HepG2 (cell line): ENCODE results near the gene MAVS. TPM values are rescaled to one million over a fixed set of nuclear protein-coding genes. Genes with fewer than 3 reads are reported as not detected.

ENCODE experiments used
- GTF2F1 ChIP-seq: fragments of 150-350 bp; IDR thresholded peaks from 2 replicates; pipeline ENCODE4 v1.6.1; 2014; ENCODE audit warnings: low read length
- PLRG1 ChIP-seq: fragments of 450-650 bp; conservative IDR thresholded peaks from 2 replicates; pipeline ENCODE4 v1.6.1; 2016
- ZBTB8A ChIP-seq: sonication (generic); formaldehyde crosslinking; IDR thresholded peaks from 2 replicates; pipeline ENCODE4 v1.4.0; 2020; ENCODE audit warnings: mild to moderate bottlenecking, low read depth, missing genetic modification reagents, borderline replicate concordance
- ZNF605 ChIP-seq: sonication (generic); formaldehyde crosslinking; IDR thresholded peaks from 2 replicates; pipeline ENCODE4 v1.8.0; 2022; ENCODE audit warnings: mild to moderate bottlenecking, missing genetic modification reagents
- ZNF800 ChIP-seq: sonication (generic); formaldehyde crosslinking; IDR thresholded peaks from 2 replicates; pipeline ENCODE4 v1.4.0; 2020; ENCODE audit warnings: missing genetic modification reagents
- ZNF839 ChIP-seq: sonication (generic); formaldehyde crosslinking; IDR thresholded peaks from 2 replicates; pipeline ENCODE4 v1.4.0; 2020; ENCODE audit warnings: missing genetic modification reagents, mild to moderate bottlenecking, borderline replicate concordance
- polyA plus RNA-seq, 8 experiments: library from polyadenylated mRNA; depleted of rRNA in 3 of 8; stranded (reverse) in 7 of 8; unstranded in 1 of 8; fragments of >200 nt; fragmentation: Illumina TruSeq in 4 of 8; extraction: Trizol in 4 of 8; gene quantifications; 2 replicates each; pipeline versions ENCODE4 v1.2.1 to v1.2.3, GENCODE V29; 2011 to 2016; ENCODE audit warnings: low read depth in 4 of 8, missing spikeins in 1 of 8, mixed read lengths in 1 of 8; ENCODE audit not compliant: insufficient read depth in 1 of 8
- total RNA-seq, 5 experiments: library from RNA; depleted of rRNA; stranded (reverse); fragments of >200 nt; fragmentation: Illumina TruSeq; extraction: Trizol; gene quantifications; 2 replicates each; pipeline ENCODE4 v1.2.3, GENCODE V29; 2016; ENCODE audit warnings: low read depth in 1 of 5
- TF ChIP-seq, protein P1 (sequence below): sonication (generic); formaldehyde crosslinking; IDR thresholded peaks from 2 replicates; pipeline ENCODE4 v1.5.0; 2020; ENCODE audit warnings: missing genetic modification reagents, mild to moderate bottlenecking, borderline replicate concordance
- TF ChIP-seq, protein P2 (sequence below): IDR thresholded peaks from 2 replicates; pipeline ENCODE4 v1.6.1; 2016; ENCODE audit warnings: control low read depth
- TF ChIP-seq, protein P3 (sequence below): sonication (generic); formaldehyde crosslinking; conservative IDR thresholded peaks from 2 replicates; pipeline ENCODE4 v1.8.0; 2022; ENCODE audit warnings: low read depth, missing genetic modification reagents
- TF ChIP-seq, protein P4 (sequence below): sonication (generic); formaldehyde crosslinking; IDR thresholded peaks from 2 replicates; pipeline ENCODE4 v1.4.0; 2020; ENCODE audit warnings: missing genetic modification reagents, mild to moderate bottlenecking, borderline replicate concordance
- TF ChIP-seq, protein P5 (sequence below): sonication (generic); formaldehyde crosslinking; IDR thresholded peaks from 2 replicates; pipeline ENCODE4 v1.5.0; 2020; ENCODE audit warnings: mild to moderate bottlenecking, missing genetic modification reagents, borderline replicate concordance
- TF ChIP-seq, protein P6 (sequence below): sonication (generic); formaldehyde crosslinking; IDR thresholded peaks from 2 replicates; pipeline ENCODE4 v1.8.1; 2023; ENCODE audit warnings: mild to moderate bottlenecking, moderate library complexity, missing genetic modification reagents

MAVS gene
- total and polyA plus RNA-seq, 2 of the 13 experiments (the other 11 are each of a cell fraction or from before 2014, with no cell fraction given) = 27.3 to 36.6 TPM

GRCh38 chr20:3888622-3889488 lies 42.2 kb downstream of the MAVS start, which contains the start of gene PANK2 (continued):
- TF ChIP-seq ZNF800 (CRISPR knock-in tag) (0 out of 2 replicates have a peak, but pooled peaks have one; percentile 14), PLRG1 (no peak), ZBTB8A (CRISPR knock-in tag) (peak; percentile 77), ZNF605 (CRISPR knock-in tag) (peak; percentile 95), GTF2F1 (peak; percentile 74; the same call in 1 of the 2 replicates), ZNF839 (CRISPR knock-in tag) (peak; percentile 84; the same call in 1 of the 2 replicates)
- TF ChIP-seq, protein P1, sequence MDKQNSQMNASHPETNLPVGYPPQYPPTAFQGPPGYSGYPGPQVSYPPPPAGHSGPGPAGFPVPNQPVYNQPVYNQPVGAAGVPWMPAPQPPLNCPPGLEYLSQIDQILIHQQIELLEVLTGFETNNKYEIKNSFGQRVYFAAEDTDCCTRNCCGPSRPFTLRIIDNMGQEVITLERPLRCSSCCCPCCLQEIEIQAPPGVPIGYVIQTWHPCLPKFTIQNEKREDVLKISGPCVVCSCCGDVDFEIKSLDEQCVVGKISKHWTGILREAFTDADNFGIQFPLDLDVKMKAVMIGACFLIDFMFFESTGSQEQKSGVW (CRISPR knock-in tag) = no peak
- TF ChIP-seq, protein P2, sequence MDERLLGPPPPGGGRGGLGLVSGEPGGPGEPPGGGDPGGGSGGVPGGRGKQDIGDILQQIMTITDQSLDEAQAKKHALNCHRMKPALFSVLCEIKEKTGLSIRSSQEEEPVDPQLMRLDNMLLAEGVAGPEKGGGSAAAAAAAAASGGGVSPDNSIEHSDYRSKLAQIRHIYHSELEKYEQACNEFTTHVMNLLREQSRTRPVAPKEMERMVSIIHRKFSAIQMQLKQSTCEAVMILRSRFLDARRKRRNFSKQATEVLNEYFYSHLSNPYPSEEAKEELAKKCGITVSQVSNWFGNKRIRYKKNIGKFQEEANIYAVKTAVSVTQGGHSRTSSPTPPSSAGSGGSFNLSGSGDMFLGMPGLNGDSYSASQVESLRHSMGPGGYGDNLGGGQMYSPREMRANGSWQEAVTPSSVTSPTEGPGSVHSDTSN = peak; percentile 100
- TF ChIP-seq, protein P3, sequence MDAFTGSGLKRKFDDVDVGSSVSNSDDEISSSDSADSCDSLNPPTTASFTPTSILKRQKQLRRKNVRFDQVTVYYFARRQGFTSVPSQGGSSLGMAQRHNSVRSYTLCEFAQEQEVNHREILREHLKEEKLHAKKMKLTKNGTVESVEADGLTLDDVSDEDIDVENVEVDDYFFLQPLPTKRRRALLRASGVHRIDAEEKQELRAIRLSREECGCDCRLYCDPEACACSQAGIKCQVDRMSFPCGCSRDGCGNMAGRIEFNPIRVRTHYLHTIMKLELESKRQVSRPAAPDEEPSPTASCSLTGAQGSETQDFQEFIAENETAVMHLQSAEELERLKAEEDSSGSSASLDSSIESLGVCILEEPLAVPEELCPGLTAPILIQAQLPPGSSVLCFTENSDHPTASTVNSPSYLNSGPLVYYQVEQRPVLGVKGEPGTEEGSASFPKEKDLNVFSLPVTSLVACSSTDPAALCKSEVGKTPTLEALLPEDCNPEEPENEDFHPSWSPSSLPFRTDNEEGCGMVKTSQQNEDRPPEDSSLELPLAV (CRISPR knock-in tag) = peak; percentile 94
- TF ChIP-seq, protein P4, sequence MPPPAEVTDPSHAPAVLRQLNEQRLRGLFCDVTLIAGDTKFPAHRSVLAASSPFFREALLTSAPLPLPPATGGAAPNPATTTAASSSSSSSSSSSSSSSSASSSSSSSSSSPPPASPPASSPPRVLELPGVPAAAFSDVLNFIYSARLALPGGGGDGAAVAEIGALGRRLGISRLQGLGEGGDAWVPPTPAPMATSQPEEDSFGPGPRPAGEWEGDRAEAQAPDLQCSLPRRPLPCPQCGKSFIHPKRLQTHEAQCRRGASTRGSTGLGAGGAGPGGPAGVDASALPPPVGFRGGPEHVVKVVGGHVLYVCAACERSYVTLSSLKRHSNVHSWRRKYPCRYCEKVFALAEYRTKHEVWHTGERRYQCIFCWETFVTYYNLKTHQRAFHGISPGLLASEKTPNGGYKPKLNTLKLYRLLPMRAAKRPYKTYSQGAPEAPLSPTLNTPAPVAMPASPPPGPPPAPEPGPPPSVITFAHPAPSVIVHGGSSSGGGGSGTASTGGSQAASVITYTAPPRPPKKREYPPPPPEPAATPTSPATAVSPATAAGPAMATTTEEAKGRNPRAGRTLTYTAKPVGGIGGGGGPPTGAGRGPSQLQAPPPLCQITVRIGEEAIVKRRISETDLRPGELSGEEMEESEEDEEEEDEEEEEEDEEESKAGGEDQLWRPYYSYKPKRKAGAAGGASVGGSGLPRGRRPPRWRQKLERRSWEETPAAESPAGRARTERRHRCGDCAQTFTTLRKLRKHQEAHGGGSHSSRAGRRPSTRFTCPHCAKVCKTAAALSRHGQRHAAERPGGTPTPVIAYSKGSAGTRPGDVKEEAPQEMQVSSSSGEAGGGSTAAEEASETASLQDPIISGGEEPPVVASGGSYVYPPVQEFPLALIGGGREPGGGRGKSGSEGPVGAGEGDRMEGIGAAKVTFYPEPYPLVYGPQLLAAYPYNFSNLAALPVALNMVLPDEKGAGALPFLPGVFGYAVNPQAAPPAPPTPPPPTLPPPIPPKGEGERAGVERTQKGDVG (CRISPR knock-in tag) = peak; percentile 89; the same call in 1 of the 2 replicates
- TF ChIP-seq, protein P5, sequence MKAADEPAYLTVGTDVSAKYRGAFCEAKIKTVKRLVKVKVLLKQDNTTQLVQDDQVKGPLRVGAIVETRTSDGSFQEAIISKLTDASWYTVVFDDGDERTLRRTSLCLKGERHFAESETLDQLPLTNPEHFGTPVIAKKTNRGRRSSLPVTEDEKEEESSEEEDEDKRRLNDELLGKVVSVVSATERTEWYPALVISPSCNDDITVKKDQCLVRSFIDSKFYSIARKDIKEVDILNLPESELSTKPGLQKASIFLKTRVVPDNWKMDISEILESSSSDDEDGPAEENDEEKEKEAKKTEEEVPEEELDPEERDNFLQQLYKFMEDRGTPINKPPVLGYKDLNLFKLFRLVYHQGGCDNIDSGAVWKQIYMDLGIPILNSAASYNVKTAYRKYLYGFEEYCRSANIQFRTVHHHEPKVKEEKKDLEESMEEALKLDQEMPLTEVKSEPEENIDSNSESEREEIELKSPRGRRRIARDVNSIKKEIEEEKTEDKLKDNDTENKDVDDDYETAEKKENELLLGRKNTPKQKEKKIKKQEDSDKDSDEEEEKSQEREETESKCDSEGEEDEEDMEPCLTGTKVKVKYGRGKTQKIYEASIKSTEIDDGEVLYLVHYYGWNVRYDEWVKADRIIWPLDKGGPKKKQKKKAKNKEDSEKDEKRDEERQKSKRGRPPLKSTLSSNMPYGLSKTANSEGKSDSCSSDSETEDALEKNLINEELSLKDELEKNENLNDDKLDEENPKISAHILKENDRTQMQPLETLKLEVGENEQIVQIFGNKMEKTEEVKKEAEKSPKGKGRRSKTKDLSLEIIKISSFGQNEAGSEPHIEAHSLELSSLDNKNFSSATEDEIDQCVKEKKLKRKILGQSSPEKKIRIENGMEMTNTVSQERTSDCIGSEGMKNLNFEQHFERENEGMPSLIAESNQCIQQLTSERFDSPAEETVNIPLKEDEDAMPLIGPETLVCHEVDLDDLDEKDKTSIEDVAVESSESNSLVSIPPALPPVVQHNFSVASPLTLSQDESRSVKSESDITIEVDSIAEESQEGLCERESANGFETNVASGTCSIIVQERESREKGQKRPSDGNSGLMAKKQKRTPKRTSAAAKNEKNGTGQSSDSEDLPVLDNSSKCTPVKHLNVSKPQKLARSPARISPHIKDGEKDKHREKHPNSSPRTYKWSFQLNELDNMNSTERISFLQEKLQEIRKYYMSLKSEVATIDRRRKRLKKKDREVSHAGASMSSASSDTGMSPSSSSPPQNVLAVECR (CRISPR knock-in tag) = peak; percentile 99
- TF ChIP-seq, protein P6, sequence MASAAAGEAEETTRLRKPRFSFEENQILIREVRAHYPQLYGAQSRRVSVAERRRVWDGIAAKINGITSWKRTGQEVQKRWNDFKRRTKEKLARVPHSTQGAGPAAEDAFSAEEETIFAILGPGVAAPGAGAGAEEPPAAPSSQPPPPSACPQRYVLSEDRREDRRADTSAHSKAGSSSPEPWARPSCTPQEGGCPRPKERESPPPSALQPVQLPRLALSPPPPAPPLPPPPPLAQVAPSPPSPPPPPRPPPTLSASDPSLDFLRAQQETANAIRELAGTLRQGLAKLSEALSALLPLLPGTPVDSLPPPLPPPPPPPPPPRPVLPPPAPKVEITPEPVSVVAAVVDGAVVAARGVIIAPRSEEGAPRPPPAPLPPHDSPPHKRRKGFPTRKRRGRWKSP = peak; percentile 78; the same call in 1 of the 2 replicates
